ENCODE measurements around the gene CDH12.

Gene CDH12

DNA sequence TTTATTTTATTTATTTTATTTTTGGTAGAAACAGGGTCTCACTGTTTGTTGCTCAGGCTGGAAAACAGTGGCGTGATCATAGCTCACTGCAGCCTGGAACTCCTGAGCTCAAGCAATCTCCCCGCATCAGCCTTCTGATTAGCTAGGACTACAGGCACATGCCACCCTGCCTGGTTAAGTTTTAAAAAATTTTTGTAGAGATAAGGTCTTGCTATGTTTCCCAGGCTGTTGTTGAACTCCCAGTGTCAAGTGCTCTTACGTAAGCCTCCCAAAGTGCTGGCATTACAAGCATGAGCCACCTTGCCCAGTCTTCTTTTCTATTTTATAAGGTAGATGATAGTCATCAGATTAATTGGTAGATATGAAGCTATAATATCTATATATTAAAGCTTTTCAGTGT lies 382.7 kb downstream of the CDH12 start:
- H3K9me2 ChIP-seq (replicated peaks; ENCODE audit: insufficient read depth, low read length), result no peaks in the 10 kb centered on the region
- no peaks in the 10 kb centered on the region for H3F3A ChIP-seq (ENCODE audit: insufficient read depth)
- H2AFZ ChIP-seq (ENCODE audit: low read depth, low read length, severe bottlenecking), result no peak overlapping the region
- no peaks in the 10 kb centered on the region for H3K36me3 ChIP-seq (ENCODE audit: low read length)
- no peaks in the 10 kb centered on the region for H3K9me3 ChIP-seq (ENCODE audit: insufficient read depth, low read length)
- no peak overlapping the region for H3K9ac ChIP-seq (ENCODE audit: low read length)
- TF ChIP-seq EZH2phosphoT487 (conservative IDR thresholded peaks at IDR 0.05; ENCODE audit: low read length), result no peak
- TF ChIP-seq CTCF (IDR thresholded peaks at IDR 0.05; ENCODE audit: insufficient read depth, low read length, poor library complexity, severe bottlenecking), result no peak
- H3K4me3 ChIP-seq (ENCODE audit: insufficient read depth, low read length, poor library complexity, severe bottlenecking), result no peak overlapping the region
- no peak overlapping the region for H3K27ac ChIP-seq (ENCODE audit: low read depth, low read length)
- no peaks in the 10 kb centered on the region for H3K79me2 ChIP-seq (ENCODE audit: insufficient read depth, low read length)
- H3K27me3 ChIP-seq (ENCODE audit: low read length), result no peaks in the 10 kb centered on the region
- no peaks in the 10 kb centered on the region for H4K20me1 ChIP-seq (ENCODE audit: low read depth, low read length)
- H3K4me2 ChIP-seq (ENCODE audit: low read depth, low read length, poor library complexity, severe bottlenecking), result no peak overlapping the region

- Histone ChIP-seq H2AFZ (ENCODE audit: low read depth, low read length, severe bottlenecking) (no peak overlapping the region), H3K27me3 (ENCODE audit: low read length) (no peaks in the 10 kb centered on the region), H3F3A (ENCODE audit: insufficient read depth) (no peaks in the 10 kb centered on the region), H3K27ac (ENCODE audit: low read depth, low read length) (no peak overlapping the region), H3K4me2 (ENCODE audit: low read depth, low read length, poor library complexity, severe bottlenecking) (no peak overlapping the region), H3K4me3 (ENCODE audit: insufficient read depth, low read length, poor library complexity, severe bottlenecking) (no peak overlapping the region), H4K20me1 (ENCODE audit: low read depth, low read length) (no peaks in the 10 kb centered on the region), H3K9me3 (ENCODE audit: insufficient read depth, low read length) (no peaks in the 10 kb centered on the region), H3K9me2 (replicated peaks; ENCODE audit: insufficient read depth, low read length) (no peaks in the 10 kb centered on the region), H3K79me2 (ENCODE audit: insufficient read depth, low read length) (no peaks in the 10 kb centered on the region), H3K36me3 (ENCODE audit: low read length) (no peaks in the 10 kb centered on the region), H3K9ac (ENCODE audit: low read length) (no peak overlapping the region)
- no peak for TF ChIP-seq CTCF (IDR thresholded peaks at IDR 0.05; ENCODE audit: insufficient read depth, low read length, poor library complexity, severe bottlenecking)
- TF ChIP-seq EZH2phosphoT487 (conservative IDR thresholded peaks at IDR 0.05; ENCODE audit: low read length), result no peak
Measured at GRCh38 chr5:22465616-22466015, 387.5 kb downstream of the CDH12 start.

GRCh38 chr5:22465177-22465576 lies 388.0 kb downstream of the CDH12 start:
- Histone ChIP-seq H3K9ac (ENCODE audit: low read length) (no peak overlapping the region), H2AFZ (ENCODE audit: low read depth, low read length, severe bottlenecking) (no peak overlapping the region)

More at GRCh38 chr5:22465177-22465576, 388.0 kb downstream of the CDH12 start:
- Histone ChIP-seq H3K4me2 (ENCODE audit: low read depth, low read length, poor library complexity, severe bottlenecking) (no peak overlapping the region), H3F3A (ENCODE audit: insufficient read depth) (no peaks in the 10 kb centered on the region), H3K36me3 (ENCODE audit: low read length) (no peaks in the 10 kb centered on the region), H3K27me3 (ENCODE audit: low read length) (no peaks in the 10 kb centered on the region), H3K9me3 (ENCODE audit: insufficient read depth, low read length) (no peaks in the 10 kb centered on the region), H3K79me2 (ENCODE audit: insufficient read depth, low read length) (no peaks in the 10 kb centered on the region), H4K20me1 (ENCODE audit: low read depth, low read length) (no peaks in the 10 kb centered on the region), H3K9me2 (replicated peaks; ENCODE audit: insufficient read depth, low read length) (no peaks in the 10 kb centered on the region), H3K27ac (ENCODE audit: low read depth, low read length) (no peak overlapping the region), H3K4me3 (ENCODE audit: insufficient read depth, low read length, poor library complexity, severe bottlenecking) (no peak overlapping the region)
- TF ChIP-seq EZH2phosphoT487 (conservative IDR thresholded peaks at IDR 0.05; ENCODE audit: low read length), result no peak
- TF ChIP-seq CTCF (IDR thresholded peaks at IDR 0.05; ENCODE audit: insufficient read depth, low read length, poor library complexity, severe bottlenecking), result no peak
